Right atrium auricular region (tissue), 2 donors: Measurements from ENCODE around the gene PCSK5. TPM values are rescaled to one million over a fixed set of nuclear protein-coding genes. Genes with fewer than 3 reads are reported as not detected.

Source experiments
- DNase-seq: peaks from one replicate; pipeline ENCODE4 v3.0.0-alpha.2; 2019; ENCODE audit warnings: low spot score
- H3K27ac ChIP-seq, 2 donors: fragments of 200-600 bp; sonication (generic); 1 replicate in 1 of 2; 2 replicates in 1 of 2; pipeline ENCODE4 v1.5.1; 2016 to 2019
- H3K27me3 ChIP-seq, 2 donors: fragments of 200-600 bp; sonication (generic); one replicate each; pipeline versions ENCODE4 v1.5.1 to v1.6.0; 2017 to 2019
- H3K36me3 ChIP-seq: fragments of 200-600 bp; sonication (generic); one replicate; pipeline ENCODE4 v1.5.1; 2016
- H3K4me1 ChIP-seq, 2 donors: fragments of 200-600 bp; sonication (generic); one replicate each; pipeline versions ENCODE4 v1.5.1 to v1.6.0; 2017 to 2019
- H3K4me3 ChIP-seq, 2 donors: fragments of 200-600 bp; sonication (generic); 1 replicate in 1 of 2; 2 replicates in 1 of 2; pipeline ENCODE4 v1.5.1; 2017 to 2019; ENCODE audit warnings: mild to moderate bottlenecking in 1 of 2, moderate library complexity in 1 of 2
- H3K9me3 ChIP-seq, 2 donors: fragments of 200-600 bp; sonication (generic); one replicate each; pipeline ENCODE4 v1.5.1; 2019
- total RNA-seq, 2 donors: library from RNA; depleted of rRNA; stranded (reverse); fragments of >200 nt; gene quantifications; one replicate each; pipeline ENCODE4 v1.1.0, GENCODE V29; 2016
- TF ChIP-seq, protein P1 (sequence below), 2 donors: fragments of 200-600 bp; sonication (generic); IDR thresholded peaks; one replicate each; pipeline ENCODE4 v1.5.1; 2019; ENCODE audit warnings: antibody characterized with exemption in 2 of 2

PCSK5 gene
- total RNA-seq, 2 donors from 2014 or later, result 5.3 to 6.5 TPM

DNA sequence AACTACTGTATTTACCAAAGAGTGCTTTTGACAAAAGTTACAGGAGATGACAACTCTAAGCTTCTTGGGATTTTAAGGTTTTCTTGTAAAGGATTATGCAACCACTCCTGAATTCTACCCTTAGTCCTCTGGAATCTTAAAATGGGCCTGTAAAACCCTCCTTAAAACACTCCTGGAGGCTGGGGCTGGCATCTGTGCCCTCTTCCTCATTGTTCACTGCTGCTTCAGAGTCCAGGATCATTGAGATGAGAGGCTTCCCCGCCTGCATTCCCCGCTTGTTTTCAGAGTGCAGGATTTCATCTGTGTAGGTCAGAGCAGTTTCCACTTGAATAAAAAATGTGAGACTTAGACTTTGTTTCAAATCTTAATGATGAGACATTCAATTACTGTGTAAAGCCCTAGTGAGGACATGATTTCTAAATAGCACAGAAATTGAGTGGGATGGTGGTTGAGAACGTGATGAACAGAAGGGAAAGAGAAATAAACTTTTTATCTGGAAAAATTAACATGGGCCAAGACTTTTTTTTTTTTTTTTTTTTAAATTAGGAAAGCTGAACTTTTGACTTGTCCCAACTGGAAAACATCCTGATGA lies 40.4 kb downstream of the PCSK5 start:
- H3K4me3 ChIP-seq, result no peak overlapping the region
- no peaks in the 10 kb centered on the region for H3K36me3 ChIP-seq
- H3K9me3 ChIP-seq, result no peaks in the 10 kb centered on the region
- no peak overlapping the region for H3K27ac ChIP-seq
- H3K4me1 ChIP-seq, result peaks cover 0 to 4% of the 10 kb centered on the region in 2 donors
- DNase-seq, result no peak
- H3K27me3 ChIP-seq, result no peaks in the 10 kb centered on the region
- TF ChIP-seq, protein P1, sequence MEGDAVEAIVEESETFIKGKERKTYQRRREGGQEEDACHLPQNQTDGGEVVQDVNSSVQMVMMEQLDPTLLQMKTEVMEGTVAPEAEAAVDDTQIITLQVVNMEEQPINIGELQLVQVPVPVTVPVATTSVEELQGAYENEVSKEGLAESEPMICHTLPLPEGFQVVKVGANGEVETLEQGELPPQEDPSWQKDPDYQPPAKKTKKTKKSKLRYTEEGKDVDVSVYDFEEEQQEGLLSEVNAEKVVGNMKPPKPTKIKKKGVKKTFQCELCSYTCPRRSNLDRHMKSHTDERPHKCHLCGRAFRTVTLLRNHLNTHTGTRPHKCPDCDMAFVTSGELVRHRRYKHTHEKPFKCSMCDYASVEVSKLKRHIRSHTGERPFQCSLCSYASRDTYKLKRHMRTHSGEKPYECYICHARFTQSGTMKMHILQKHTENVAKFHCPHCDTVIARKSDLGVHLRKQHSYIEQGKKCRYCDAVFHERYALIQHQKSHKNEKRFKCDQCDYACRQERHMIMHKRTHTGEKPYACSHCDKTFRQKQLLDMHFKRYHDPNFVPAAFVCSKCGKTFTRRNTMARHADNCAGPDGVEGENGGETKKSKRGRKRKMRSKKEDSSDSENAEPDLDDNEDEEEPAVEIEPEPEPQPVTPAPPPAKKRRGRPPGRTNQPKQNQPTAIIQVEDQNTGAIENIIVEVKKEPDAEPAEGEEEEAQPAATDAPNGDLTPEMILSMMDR (IDR thresholded peaks at IDR 0.05), result no peak

DNA sequence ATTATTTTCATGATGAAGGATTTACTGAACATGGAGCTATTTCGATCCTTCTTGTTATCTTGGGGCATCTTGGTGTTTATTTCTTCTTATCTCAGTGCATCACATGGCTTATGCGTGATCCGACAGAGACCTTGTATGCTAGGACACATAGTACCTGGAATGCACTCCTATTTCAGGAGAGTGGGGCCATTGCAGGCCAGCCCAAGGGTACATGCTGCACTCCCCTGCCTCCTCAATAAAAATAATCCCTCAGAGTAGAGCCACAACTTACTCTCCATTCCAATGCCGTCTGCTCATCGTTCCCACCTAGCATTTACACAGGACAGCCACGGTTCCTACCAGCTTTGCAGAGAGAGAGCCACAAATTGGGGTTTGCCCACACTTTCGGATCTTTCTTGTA lies 43.5 kb downstream of the PCSK5 start:
- H3K4me1 ChIP-seq, result peaks cover 0 to 4% of the 10 kb centered on the region in 2 donors
- no peak overlapping the region for H3K4me3 ChIP-seq
- DNase-seq, result no peak
- no peaks in the 10 kb centered on the region for H3K9me3 ChIP-seq
- no peaks in the 10 kb centered on the region for H3K27me3 ChIP-seq
- no peak overlapping the region for H3K27ac ChIP-seq
- H3K36me3 ChIP-seq, result no peaks in the 10 kb centered on the region
- TF ChIP-seq, protein P1 (IDR thresholded peaks at IDR 0.05), result no peak

DNA sequence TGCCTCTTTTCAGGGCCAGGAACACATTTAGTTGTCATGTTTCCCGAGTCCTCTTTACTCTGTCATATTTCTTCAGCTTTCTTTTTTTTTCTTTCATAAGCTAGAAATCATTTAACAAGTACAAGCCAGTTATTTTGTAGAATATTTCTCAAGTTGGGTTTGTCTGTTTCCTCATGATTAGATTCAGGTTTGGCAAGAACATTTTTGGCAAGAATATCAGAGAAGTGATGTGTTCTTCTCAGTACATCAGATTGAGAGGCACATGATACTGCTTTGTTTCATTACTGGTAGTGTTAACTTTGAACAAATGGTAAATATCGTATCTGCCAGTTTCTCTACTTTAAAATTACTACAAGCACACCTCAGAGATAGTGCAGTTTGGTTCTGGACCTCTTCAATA lies 45.1 kb downstream of the PCSK5 start:
- TF ChIP-seq, protein P1 (IDR thresholded peaks at IDR 0.05), result no peak
- no peak overlapping the region for H3K4me3 ChIP-seq
- peaks cover 0 to 2% of the 10 kb centered on the region in 2 donors for H3K4me1 ChIP-seq
- H3K36me3 ChIP-seq, result no peaks in the 10 kb centered on the region
- no peak for DNase-seq
- no peaks in the 10 kb centered on the region for H3K9me3 ChIP-seq
- no peaks in the 10 kb centered on the region for H3K27me3 ChIP-seq
- H3K27ac ChIP-seq, result no peak overlapping the region

- no peaks in the 10 kb centered on the region for H3K4me1 ChIP-seq
- H3K4me3 ChIP-seq, result no peak overlapping the region
- no peak overlapping the region for H3K27ac ChIP-seq
- no peaks in the 10 kb centered on the region for H3K36me3 ChIP-seq
- DNase-seq, result no peak
- TF ChIP-seq, protein P1 (IDR thresholded peaks at IDR 0.05), result no peak
- no peaks in the 10 kb centered on the region for H3K9me3 ChIP-seq
- no peaks in the 10 kb centered on the region for H3K27me3 ChIP-seq
Measured at GRCh38 chr9:75937521-75938258, 47.2 kb downstream of the PCSK5 start.

- no peaks in the 10 kb centered on the region for H3K36me3 ChIP-seq
- H3K27ac ChIP-seq, result no peak overlapping the region
Measured at GRCh38 chr9:75938946-75939345, 48.5 kb downstream of the PCSK5 start.

More at GRCh38 chr9:75938946-75939345, 48.5 kb downstream of the PCSK5 start:
- Histone ChIP-seq H3K4me3 (no peak overlapping the region), H3K27me3 (no peaks in the 10 kb centered on the region), H3K4me1 (no peaks in the 10 kb centered on the region), H3K9me3 (no peaks in the 10 kb centered on the region)
- no peak for DNase-seq
- TF ChIP-seq, protein P1 (IDR thresholded peaks at IDR 0.05), result no peak
